T-helper 1 cell (primary cell): ENCODE measurements around the gene IPO9.
"Not testable (repeated sequence)": the region's sequence is repeated elsewhere in the genome, so short reads cannot be mapped to it uniquely, and the experiment has no call there.

Experiments used
- DNase-seq, 5 donors: peaks; one replicate each; pipeline ENCODE4 v3.0.0-alpha.2; 2012 to 2020

Gene IPO9

DNA sequence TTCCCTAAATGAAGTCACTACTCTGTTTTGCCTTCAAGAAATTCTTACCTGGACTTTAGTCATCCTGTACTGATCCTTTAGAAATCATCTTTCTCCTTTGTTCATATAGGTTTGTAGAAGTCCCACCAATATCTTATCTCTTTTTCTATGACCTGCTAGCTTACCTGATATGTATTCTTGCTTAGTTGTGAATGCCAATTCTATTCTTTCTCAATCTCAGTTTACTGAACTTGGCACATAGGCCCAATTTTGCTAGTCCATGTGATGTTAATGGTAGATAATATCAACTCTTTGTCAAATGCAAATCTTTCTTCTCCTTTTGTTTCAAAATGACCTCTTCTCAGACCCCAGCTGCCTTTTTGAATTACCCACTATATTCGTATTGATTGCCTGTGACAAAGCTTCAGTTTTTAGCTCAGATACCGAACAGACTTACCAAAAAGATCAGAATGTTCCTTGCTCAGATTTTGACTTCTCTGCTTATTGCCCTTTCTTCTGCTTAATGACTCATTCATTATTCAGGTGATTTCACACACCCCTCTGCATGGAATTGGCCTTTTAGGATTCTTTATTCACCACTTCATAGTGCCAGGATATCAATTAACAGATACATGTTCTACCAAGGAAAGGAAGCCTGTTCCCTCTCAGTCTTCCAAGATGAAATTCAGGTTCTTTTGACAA is 20.6 kb downstream of the IPO9 start:
- no peak for DNase-seq

DNA sequence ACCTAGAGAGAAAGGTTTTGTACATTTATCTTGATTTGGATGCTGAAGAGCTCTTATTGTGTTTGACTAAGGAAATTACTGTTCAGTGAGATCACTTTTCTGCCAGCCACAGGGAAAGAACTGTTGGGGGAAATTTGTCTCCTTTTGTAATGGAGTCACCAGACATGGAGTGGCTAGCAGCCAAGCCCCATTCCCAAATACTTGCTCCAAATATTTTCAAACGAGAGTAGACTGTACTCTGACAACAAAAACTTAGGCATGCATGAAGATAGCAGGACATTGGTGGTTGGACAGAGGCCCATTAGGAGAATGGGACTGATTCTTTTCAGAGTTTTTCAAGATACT is 21.1 kb downstream of the IPO9 start:
- no peak for DNase-seq

DNA sequence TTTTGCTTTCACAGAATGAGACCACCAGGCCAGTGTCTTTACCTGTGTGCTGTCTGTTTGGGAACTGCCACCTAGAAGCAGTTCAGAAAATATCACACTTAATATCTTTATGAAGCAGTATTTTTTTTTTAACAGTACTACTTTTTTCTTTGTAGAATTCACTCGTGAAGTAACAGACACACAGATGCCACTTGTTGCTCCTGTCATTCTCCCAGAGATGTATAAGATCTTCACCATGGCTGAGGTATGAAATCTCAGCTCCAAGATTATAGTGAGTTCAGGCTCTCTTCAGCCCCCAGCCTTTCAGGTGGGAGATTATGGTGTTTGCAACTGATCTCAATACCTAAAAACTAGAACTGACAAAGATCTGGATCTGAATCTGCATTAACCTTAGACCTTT is 23.0 kb downstream of the IPO9 start:
- DNase-seq, result no peak

DNA sequence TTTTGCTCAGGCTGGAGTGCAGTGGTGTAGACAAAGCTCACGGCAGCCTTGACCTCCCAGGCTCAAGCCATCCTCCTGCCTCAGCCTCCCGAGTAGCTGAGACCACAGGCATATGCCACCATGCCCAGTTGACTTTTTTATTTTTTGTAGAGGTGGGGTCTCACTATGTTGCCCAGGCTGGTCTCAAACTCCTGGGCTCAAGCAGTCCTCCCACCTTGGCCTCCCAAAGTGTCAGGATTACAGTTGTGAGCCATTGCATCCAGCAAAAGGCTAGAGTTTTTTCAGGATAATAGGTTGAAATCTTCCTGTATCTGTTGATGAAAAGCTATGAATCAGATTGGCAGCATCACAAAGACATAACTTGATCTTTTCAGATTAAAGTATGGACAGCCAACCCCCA is 27.8 kb downstream of the IPO9 start:
- DNase-seq, result not testable (repeated sequence)

DNA sequence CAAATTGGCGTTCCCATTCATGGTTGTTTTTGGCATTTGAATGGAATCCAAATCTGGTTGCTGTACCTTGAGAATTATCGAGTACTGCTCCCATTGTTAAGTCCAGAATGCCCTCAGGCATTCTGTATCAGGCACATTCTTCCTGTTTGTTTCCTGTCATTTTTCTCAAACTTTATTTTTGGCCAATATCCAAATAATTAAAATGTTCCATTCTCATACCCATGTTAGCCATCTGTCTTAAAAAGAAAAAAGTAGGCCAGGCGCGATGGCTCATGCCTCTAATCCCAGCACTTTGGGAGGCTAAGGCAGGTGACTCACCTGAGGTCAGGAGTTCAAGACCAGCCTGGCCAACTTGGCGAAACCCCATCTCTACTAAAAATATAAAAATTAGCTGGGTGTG is 30.5 kb downstream of the IPO9 start:
- no peak for DNase-seq

DNA sequence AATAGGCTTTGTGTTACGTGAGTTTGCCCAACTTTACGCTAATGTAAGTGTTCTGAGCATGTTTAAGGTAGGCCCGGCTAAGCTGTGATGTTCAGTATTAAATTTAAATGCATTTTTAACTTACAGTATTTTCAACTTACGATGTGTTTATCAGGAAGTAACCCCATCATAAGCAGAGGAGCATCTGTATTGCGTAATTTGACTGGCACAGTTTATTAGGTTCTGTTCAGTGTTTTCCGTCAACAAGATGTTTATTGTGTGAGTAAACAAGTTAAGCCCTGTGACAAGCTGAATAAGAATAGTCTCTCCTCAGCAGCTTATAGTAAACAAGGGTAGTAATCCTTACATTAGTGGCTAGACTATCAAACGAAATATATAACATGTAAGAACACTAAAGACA is 32.5 kb downstream of the IPO9 start:
- no peak for DNase-seq

DNA sequence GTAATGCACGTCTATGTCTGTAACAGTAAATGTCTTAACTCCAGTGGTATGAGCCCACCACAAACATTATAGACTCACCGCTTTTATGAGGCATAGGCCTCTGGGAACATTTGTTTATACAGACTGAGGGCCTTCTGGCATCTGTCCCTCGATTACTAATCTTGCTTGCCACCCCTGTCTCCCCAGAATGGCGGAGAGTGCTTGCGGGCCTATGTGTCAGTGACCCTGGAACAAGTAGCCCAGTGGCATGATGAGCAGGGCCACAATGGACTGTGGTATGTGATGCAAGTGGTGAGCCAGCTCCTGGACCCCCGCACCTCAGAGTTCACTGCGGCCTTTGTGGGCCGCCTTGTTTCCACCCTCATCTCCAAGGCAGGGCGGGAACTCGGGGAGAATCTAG is 41.4 kb downstream of the IPO9 start:
- DNase-seq, result no peak

DNA sequence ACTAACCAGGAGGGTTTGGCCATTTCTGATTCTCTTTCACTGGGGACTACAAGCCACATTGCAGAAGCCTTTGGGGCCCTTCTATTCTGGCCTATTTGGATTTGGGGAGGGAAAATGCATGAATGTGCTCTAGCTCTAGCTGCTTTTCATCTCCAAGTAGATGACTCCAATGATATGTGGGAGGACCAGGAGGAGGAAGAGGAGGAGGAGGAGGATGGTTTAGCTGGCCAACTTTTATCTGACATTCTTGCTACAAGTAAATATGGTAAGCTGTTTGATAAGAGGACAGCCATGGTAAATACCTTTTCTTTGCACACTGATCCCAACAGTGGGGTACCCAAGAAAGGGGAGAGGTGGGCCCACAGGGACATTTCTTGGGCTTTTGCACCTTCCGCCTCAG is 45.7 kb downstream of the IPO9 start:
- no peak for DNase-seq

DNA sequence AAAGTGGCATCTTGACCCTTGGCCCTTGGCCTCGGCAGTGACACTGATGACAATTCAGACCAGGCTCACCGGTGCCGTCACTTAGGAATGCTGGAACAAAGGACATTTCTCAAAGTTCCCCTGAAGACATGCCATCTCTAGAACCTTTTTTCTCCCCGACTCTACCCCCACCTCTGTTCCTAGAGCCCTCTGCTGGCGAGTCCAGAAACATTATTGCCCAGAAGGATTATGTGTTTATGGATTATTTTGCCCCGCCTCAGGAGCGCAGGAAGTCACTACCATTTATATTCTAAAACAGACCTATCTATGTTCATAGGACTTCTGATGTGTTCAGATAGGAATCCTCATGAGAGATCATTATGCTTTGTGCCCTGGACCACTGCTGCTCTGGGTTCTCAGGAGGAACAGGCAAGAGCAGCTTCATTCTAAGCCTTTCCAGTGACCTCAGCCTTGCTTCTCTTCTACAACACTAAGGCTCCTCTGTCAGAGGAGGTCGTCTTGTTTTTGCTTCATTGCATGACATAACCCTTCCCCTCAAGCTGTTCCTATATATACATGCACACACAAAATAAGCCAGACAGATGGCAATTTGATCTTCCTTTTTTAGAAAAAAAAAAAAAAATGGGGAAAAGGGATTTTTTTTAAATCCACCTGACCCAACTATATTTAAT is 47.3 kb downstream of the IPO9 start:
- DNase-seq, result no peak

DNA sequence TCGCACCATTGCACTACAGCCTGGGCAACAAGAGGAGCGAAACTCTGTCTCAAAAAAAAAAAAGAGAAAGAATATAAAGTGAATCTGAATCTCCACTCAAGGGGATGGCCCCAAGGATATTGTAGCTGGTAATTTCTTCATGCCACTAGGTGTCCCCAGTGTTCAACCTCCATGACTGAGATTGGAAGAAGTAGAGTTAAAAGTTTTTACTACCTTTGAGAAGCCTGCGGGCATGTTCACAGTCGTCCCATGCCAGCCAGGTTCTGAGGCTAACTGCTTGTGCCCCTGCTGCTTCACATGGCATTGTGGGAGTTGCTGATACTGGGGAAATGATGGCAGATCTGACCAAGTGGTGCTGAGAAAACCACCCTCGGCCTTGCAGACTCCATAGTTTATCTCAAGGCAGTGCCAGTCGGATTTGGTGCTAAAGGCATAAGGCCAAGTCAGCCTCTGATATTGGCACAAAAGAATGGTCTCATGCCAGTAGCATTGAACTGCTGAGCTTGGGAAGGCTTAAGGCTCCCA is 49.0 kb downstream of the IPO9 start:
- DNase-seq, result peak in 1 of 5 donors; percentile 23

DNA sequence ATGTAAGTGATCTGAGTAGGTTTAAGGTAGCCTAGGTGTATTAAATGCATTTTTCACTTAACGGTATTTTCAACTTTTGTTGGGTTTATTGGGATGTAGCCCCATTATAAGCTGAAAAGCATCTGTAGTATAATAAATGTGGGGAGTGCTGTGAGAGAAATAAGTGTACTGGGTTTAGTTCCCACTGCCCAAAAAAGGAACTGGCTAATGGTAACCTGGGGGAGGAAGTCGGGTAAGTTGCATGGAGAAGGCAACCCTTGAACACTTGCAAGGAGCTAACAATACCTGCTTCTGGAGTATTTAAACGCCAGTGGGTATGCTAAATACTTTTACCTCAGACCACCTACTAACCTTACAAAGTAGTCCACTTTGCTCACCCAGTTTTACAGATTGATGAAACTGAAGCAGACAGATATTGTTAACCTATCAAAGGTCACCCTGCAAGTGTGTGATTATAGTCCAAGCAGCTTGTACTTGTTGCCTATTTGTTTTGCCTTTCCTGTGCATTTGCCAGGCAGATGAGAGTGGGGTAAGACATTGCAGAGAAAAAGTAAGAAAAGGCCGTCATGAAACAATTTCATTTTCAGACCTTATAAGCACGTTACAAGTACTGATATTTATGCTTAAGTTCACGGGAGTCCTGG is 52.1 kb downstream of the IPO9 start:
- no peak for DNase-seq

DNA sequence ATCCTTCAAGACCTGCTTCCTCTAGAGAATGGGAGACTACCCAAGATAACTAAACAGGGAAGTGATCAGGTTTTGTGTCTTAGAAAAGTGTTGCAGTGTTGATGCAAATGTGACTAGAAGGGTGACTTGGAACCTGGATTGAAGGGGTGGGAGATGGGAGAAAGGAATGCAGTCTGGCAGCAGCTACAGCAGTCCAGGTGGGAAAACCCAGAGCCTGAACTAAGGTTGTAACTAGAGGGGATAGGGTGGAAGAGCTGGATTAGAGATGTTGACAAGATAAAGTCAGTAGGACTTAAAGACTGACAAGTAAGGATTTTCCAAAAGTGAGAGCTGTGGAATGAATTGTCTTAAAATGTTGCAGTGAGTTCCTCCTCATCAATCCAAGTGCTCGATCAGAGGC is 52.7 kb downstream of the IPO9 start:
- no peak for DNase-seq

DNA sequence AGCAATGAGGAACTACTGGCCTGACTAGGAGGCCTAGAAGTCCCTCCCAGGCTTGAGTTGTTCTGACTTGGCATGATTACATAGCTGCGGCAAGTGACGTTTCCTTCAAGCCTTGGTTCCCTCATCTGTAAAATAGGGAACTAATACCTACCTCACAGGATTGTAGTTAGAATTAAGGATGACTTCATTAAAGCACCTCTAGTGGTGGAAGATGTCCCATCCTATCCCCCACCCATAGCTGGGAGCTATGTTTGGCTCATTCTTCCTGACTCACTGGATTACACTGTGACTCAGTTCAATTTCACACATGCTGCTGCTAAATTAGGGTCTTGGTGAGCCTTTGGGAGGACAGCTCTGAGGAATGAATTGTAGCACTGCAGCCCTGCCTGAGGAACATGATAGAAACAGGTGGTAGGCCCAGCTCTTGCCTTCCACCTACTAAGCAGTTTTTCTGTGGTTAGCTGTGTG is 53.7 kb downstream of the IPO9 start:
- no peak for DNase-seq

DNA sequence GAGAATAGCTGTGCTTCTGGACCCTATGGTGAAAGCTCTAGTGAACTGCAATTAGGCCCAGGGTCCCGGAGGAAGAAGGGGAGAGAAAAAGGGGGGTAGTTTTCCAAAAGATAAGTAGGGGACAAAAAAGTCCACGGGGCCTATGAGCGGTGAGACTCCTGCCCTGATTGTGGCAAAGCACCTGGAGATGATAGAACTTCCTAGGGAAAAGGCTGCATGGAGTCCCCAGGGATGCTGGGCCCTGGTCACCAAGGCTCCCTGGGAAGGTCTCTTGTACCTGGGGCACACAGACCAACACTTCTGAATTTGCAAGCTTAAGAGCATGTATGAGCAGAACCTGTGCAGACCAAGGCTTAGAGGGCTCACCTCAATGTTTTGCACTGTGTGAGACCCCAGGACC is 54.3 kb downstream of the IPO9 start:
- DNase-seq, result no peak

DNA sequence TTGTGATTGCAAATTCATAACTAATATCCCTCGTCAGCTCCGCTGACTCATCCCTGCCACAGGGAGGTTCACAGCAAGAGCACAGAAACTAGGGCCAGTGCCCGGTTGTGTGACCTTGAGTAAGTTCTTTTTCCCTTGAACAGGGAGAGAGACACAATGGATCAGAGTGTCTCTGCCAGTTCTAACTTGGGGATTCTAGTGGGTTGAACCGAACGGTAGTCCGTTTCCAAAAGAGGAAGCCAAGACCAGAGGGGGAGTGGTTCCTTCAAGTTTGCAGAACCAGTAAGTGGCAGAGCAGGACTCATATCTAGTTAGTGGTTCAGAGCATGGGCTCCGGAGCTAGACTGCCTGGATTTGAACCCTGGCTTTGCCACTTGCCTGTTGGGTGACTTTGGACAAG is 54.8 kb downstream of the IPO9 start:
- DNase-seq, result no peak

DNA sequence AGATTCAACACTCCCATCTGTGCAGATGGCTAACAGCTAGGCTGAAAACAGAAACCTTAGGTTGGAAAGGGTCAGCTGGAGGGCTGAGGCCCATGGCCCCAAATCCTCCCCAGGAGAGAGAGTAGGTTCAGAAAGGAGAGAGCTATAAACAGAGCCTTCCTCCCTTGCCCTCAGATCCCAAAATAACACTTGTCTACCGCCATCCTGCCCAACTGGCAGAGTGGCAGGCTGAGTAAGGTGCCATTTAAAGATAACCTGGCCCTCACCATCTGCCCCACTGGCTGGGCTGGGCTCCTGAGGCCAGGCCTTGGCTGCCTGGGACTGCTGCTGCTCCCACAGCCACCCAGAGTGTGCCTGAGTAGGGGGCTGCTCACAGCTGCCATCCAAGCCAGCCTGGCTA is 55.5 kb downstream of the IPO9 start:
- DNase-seq, result no peak

DNA sequence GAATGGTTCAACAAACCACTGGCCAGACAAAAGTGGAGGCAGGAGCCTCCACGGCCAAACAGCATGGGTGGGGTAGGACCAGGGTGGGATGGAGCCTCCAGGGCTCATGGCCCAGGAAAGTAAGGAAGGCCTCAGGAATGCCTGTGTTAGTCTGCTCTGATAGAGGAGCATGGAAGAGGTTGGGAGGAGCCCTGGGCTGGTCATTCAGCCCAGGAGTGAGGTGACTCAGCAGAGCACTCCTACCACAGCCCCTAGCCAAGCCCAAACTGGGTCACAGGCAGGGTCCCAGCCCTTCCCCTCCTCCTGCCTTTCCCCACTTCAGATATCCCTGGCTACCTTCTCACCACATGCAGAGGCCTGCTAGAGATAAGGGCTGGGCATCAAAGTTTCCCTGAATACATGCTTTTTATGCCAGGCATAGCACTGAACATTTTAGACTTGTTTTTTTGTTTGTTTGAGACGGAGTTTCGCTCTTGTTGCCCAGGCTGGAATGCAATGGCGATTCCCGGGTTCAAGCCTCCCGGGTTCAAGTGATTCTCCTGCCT is 56.6 kb downstream of the IPO9 start:
- DNase-seq, result no peak

DNA sequence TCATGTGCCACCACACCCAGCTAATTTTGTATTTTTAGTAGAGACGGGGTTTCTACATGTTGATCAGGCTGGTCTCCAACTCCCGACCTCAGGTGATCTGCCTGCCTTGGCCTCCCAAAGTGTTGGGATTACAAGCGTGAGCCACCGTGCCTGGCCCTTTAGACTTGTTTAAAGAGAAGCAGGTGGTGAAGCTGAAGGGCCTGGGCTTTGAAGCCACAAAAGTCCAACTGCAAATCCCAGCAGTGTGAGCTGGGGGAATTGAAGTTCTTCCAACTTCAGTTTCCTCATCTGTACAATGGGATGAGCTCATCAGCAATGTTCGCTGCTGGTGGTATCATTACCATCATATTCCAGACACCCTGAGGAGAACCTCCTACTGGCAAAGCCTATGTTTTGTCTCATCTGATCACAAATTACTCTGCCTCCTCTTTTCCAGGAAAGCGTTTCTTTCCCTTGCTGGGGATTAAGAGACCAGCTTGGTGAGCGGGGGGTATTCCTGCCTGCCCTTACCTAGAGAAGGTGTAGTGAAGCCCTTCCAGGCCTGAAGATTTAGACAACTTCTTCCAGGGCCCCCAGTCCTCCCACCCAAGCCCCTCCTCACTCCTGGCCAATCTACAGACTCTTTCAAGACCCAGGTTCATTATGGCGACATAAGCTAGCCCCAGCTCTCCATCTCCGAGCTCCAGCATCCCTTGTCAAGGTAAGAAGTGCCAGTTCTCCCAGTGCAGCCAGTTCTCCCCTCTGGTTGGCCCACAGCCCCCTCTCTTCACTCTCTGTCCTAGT is 57.3 kb downstream of the IPO9 start:
- DNase-seq, result no peak

DNA sequence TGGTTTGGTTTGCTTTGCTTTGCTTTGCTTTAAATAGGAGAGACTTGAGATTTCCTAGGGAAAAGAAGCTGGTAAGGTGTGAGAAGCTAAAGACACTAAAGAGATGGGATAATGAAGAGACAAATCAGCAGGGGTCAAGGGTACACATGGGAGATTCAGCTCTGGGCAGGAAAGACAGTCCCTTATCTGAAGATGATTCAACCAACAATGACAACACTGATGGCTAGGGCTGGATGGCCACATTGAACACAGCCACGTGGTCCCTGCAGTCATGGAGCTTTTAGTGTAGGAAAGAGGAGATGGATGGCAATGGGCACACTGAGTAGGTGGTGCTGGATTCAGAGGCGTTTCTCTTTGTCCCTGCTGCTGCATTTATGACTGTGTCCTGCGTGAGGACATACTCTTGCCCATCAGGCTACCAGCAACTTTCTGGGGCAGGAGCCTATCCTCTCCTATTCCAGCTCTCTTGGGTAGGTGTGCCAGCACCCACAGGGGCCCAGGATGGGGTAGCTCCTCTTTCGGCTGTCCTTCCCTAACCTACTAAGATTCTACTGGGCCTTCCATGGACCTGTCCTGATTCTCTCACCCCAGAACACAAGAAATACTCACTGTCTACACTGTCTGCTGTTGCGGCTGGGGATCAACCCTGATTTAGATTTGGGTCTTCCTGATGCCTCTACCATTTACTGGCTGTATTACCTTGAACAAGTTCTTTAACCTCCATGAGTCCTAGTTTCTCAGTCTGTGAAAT is 58.3 kb downstream of the IPO9 start:
- no peak for DNase-seq

DNA sequence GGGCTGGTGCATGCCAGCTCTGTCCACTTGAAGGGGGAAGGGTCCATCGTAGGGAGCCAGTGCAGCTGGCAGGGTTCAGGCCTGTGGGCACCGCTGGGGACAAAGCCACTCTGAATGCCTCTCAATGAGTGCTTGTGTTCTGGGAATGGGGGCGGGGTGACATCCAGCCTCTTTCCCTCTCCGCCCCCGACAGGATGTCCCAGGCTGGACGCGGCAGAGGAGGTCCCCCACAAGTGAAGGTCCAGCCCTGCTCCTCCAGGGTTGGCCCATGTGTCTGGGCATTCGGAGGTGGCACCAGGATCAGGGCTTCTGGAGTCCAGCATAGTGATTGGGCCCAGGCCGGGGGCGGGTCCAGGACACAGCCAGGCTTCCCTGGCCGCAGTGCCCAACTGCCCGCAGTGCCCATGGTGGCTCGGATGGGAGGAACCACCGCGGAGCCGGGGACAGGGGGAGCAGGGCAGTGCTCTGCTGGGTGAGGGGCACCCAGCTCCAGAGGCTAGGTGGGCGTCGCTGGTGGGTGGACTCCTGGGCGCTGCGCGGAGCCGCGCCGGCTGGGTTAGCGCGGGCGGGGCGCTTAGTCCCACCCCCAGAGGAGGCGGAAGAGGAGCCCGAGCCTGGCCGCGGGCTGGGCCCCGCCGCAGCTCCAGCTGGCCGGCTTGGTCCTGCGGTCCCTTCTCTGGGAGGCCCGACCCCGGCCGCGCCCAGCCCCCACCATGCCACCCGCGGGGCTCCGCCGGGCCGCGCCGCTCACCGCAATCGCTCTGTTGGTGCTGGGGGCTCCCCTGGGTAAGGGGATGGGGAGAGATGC is 59.5 kb downstream of the IPO9 start, which contains the start of gene SHISA4:
SHISA4 (plus strand) TSS at position 617 of the 808 bp plus-strand sequence; CDS start at position 714, 97 bp downstream.
- no peak for DNase-seq
